HCT116 (cell line): ENCODE results near the gene RPLP2.

Experiments
- CTCF ChIP-seq, 3 experiments: fragments of 200-600 bp in 1 of 3; sonication (generic) in 1 of 3; IDR thresholded peaks in 2 of 3; conservative IDR thresholded peaks in 1 of 3; 2 replicates each; pipeline ENCODE4 v1.5.1; 2012 to 2017; ENCODE audit warnings: low read depth in 2 of 3, low read length in 2 of 3, antibody characterized with exemption in 1 of 3, borderline replicate concordance in 1 of 3, control low read depth in 1 of 3, mild to moderate bottlenecking in 1 of 3, mixed read lengths in 1 of 3, mixed run types in 1 of 3, moderate library complexity in 1 of 3; ENCODE audit not compliant: insufficient read depth in 1 of 3
- EGR1 ChIP-seq: IDR thresholded peaks from 2 replicates; pipeline ENCODE4 v1.6.1; 2012; ENCODE audit warnings: low read depth
- MAX ChIP-seq: IDR thresholded peaks from 2 replicates; pipeline ENCODE4 v1.6.1; 2012
- RAD21 ChIP-seq: IDR thresholded peaks from 2 replicates; pipeline ENCODE4 v1.6.1; 2012; ENCODE audit warnings: low read depth, mild to moderate bottlenecking
- REST ChIP-seq: IDR thresholded peaks from 2 replicates; pipeline ENCODE4 v1.6.1; 2012; ENCODE audit warnings: low read depth
- SP1 ChIP-seq: IDR thresholded peaks from 2 replicates; pipeline ENCODE4 v1.6.1; 2012; ENCODE audit warnings: low read depth
- TCF7L2 ChIP-seq: IDR thresholded peaks from 2 replicates; pipeline ENCODE4 v1.7.0; 2011; ENCODE audit warnings: borderline replicate concordance, inconsistent platforms; ENCODE audit not compliant: insufficient read depth, insufficient read length; ENCODE audit errors: extremely low read depth
- ZNF274 ChIP-seq: fragments of 200-500 bp; sonication (Bioruptor generic); IDR thresholded peaks from 2 replicates; pipeline ENCODE4 v1.6.1; 2014; ENCODE audit warnings: mild to moderate bottlenecking, low read depth, low read length, inconsistent platforms

- TF ChIP-seq CTCF (IDR thresholded peaks at IDR 0.05 in 2 of 3, conservative IDR thresholded peaks at IDR 0.05 in 1 of 3; ENCODE audit: borderline replicate concordance in 1 of 3, insufficient read depth in 1 of 3, low read depth in 2 of 3, low read length in 2 of 3) (no peak), MAX (no peak), SP1 (no peak), EGR1 (no peak), RAD21 (no peak), TCF7L2 (no peak), ZNF274 (no peak), REST (no peak)
Observed at GRCh38 chr11:813072-813455, 3.3 kb downstream of the RPLP2 start.
